Cardiac fibroblast (primary cell): ENCODE measurements around the gene DAB2IP.

ENCODE experiments used
- DNase-seq, 2 donors: peaks; one replicate each; pipeline versions ENCODE4 v3.0.0 to v3.0.0-alpha.2; 2010; ENCODE audit warnings: low read depth in 2 of 2
- H3K4me3 ChIP-seq, 2 donors: replicated peaks in 1 of 2; 1 replicate in 1 of 2; 2 replicates in 1 of 2; pipeline ENCODE4 v1.5.1; 2011; ENCODE audit warnings: low read depth in 2 of 2, low read length in 2 of 2, mild to moderate bottlenecking in 2 of 2, moderate library complexity in 1 of 2
- CTCF ChIP-seq: IDR thresholded peaks from one replicate; pipeline ENCODE4 v1.5.1; 2011; ENCODE audit warnings: low read depth, mild to moderate bottlenecking, low read length, inconsistent platforms

DAB2IP gene

GRCh38 chr9:121750715-121751623, 99.5 kb downstream of the DAB2IP start:
- no peak overlapping the region for H3K4me3 ChIP-seq
- TF ChIP-seq CTCF = no peak
- DNase-seq = no peak

GRCh38 chr9:121751686-121752445, 100.4 kb downstream of the DAB2IP start:
- DNase-seq = no peak
- no peak for TF ChIP-seq CTCF
- no peak overlapping the region for H3K4me3 ChIP-seq

- no peak for TF ChIP-seq CTCF
- no peak overlapping the region for H3K4me3 ChIP-seq
- no peak for DNase-seq
Measured at GRCh38 chr9:121752929-121753328, 101.5 kb downstream of the DAB2IP start.

GRCh38 chr9:121753802-121754654, 102.6 kb downstream of the DAB2IP start:
- H3K4me3 ChIP-seq = no peak overlapping the region
- TF ChIP-seq CTCF = no peak
- DNase-seq = no peak

GRCh38 chr9:121754655-121755436, 103.4 kb downstream of the DAB2IP start:
- H3K4me3 ChIP-seq = no peak overlapping the region
- no peak for DNase-seq
- TF ChIP-seq CTCF = no peak

GRCh38 chr9:121755581-121755980, 104.1 kb downstream of the DAB2IP start:
- no peak for TF ChIP-seq CTCF
- no peak overlapping the region for H3K4me3 ChIP-seq
- no peak for DNase-seq
